Measurements from ENCODE around the gene SFXN4. TPM values are rescaled to one million over a fixed set of nuclear protein-coding genes. Genes with fewer than 3 reads are reported as not detected.
A peak's percentile ranks its signal among the peaks of the same experiment; 100 is the strongest.

The SFXN4 gene
- total and polyA plus RNA-seq, 9 of the 15 experiments (the other 6 are each of a cell fraction or from before 2014, with no cell fraction given) = 40.1 to 97.8 (median 54.5) TPM

DNA sequence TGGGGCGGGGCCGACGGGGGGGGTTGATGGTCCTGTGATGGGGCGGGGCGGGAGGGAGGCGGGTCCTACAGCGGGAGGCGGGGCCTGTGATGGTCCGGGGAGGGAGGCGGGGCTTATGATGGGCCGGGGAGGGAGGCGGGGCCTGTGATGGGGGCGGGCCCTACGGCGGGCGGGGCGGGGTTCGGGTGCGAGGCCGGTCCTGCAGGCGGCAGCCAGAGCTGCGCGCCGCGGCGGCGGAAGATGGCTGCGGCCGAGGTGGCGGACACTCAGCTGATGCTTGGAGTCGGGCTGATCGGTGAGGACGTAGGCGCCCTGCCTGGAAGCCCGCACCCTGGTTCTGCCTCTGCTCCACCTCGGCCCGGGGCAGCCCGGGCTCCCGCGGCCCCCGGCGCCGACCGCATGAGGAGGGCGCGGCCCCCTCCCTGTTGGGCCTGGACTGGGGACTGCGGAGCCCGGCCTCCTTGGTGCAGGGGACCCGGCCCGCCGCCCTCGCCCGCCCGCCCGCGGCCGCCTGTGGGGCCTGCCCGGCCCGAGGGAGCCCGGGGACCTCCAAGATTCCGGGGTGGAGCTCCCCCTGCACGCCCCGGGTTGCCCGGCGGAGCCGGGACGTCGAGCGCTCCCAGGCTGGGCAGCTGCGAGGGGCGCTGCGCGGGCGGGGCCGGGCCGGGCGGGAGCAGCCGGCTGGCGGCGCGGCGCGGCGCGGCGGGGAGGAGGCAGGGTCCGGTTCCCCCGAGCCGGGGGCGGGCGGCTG lies 61.4 kb downstream of the SFXN4 start, which contains the start of gene DENND10 (continued):
- TF ChIP-seq ZNF444 (CRISPR knock-in tag; IDR thresholded peaks at IDR 0.05) (no peak), PHF20 (IDR thresholded peaks at IDR 0.05; ENCODE audit: partially characterized antibody) (peak; percentile 55), ZKSCAN8 (CRISPR knock-in tag; IDR thresholded peaks at IDR 0.05) (no peak), BDP1 (IDR thresholded peaks at IDR 0.05; ENCODE audit: insufficient read depth, insufficient read length) (no peak), CAMTA2 (CRISPR knock-in tag; conservative IDR thresholded peaks at IDR 0.05) (no peak), KDM1A (IDR thresholded peaks at IDR 0.05) (no peak), HDAC1 (IDR thresholded peaks at IDR 0.05) (peak in 1 of 2 experiments; percentile 36; a peak in 1 of 4 replicates), ZNF764 (CRISPR knock-in tag; IDR thresholded peaks at IDR 0.05; ENCODE audit: low read depth) (no peak), CBFA2T3 (IDR thresholded peaks at IDR 0.05) (no peak), ZBTB8A (IDR thresholded peaks at IDR 0.05; ENCODE audit: partially characterized antibody) (no peak), CSDE1 (IDR thresholded peaks at IDR 0.05) (no peak), L3MBTL2 (IDR thresholded peaks at IDR 0.05) (peak; percentile 48), ZC3H11A (IDR thresholded peaks at IDR 0.05; ENCODE audit: low read depth, low read length) (no peak), ZNF584 (CRISPR knock-in tag; IDR thresholded peaks at IDR 0.05; ENCODE audit: low read depth) (no peak), ZNF668 (CRISPR knock-in tag; IDR thresholded peaks at IDR 0.05) (no peak), ZBED1 (IDR thresholded peaks at IDR 0.05) (0 out of 2 replicates have a peak, but pooled peaks have one; percentile 42), SRSF3 (IDR thresholded peaks at IDR 0.05; ENCODE audit: insufficient read depth, low read length) (no peak)
- TF ChIP-seq, protein P1, sequence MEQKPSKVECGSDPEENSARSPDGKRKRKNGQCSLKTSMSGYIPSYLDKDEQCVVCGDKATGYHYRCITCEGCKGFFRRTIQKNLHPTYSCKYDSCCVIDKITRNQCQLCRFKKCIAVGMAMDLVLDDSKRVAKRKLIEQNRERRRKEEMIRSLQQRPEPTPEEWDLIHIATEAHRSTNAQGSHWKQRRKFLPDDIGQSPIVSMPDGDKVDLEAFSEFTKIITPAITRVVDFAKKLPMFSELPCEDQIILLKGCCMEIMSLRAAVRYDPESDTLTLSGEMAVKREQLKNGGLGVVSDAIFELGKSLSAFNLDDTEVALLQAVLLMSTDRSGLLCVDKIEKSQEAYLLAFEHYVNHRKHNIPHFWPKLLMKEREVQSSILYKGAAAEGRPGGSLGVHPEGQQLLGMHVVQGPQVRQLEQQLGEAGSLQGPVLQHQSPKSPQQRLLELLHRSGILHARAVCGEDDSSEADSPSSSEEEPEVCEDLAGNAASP (IDR thresholded peaks at IDR 0.05) = no peak
- TF ChIP-seq, protein P2, sequence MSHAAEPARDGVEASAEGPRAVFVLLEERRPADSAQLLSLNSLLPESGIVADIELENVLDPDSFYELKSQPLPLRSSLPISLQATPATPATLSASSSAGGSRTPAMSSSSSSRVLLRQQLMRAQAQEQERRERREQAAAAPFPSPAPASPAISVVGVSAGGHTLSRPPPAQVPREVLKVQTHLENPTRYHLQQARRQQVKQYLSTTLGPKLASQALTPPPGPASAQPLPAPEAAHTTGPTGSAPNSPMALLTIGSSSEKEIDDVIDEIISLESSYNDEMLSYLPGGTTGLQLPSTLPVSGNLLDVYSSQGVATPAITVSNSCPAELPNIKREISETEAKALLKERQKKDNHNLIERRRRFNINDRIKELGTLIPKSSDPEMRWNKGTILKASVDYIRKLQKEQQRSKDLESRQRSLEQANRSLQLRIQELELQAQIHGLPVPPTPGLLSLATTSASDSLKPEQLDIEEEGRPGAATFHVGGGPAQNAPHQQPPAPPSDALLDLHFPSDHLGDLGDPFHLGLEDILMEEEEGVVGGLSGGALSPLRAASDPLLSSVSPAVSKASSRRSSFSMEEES (CRISPR knock-in tag; IDR thresholded peaks at IDR 0.05) = no peak
- TF ChIP-seq, protein P3, sequence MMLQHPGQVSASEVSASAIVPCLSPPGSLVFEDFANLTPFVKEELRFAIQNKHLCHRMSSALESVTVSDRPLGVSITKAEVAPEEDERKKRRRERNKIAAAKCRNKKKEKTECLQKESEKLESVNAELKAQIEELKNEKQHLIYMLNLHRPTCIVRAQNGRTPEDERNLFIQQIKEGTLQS (IDR thresholded peaks at IDR 0.05) = no peak
- TF ChIP-seq, protein P3 (CRISPR knock-in tag; conservative IDR thresholded peaks at IDR 0.05) = no peak
- TF ChIP-seq, protein P4, sequence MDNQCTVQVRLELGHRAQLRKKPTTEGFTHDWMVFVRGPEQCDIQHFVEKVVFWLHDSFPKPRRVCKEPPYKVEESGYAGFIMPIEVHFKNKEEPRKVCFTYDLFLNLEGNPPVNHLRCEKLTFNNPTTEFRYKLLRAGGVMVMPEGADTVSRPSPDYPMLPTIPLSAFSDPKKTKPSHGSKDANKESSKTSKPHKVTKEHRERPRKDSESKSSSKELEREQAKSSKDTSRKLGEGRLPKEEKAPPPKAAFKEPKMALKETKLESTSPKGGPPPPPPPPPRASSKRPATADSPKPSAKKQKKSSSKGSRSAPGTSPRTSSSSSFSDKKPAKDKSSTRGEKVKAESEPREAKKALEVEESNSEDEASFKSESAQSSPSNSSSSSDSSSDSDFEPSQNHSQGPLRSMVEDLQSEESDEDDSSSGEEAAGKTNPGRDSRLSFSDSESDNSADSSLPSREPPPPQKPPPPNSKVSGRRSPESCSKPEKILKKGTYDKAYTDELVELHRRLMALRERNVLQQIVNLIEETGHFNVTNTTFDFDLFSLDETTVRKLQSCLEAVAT (IDR thresholded peaks at IDR 0.05) = no peak
- TF ChIP-seq, protein P5, sequence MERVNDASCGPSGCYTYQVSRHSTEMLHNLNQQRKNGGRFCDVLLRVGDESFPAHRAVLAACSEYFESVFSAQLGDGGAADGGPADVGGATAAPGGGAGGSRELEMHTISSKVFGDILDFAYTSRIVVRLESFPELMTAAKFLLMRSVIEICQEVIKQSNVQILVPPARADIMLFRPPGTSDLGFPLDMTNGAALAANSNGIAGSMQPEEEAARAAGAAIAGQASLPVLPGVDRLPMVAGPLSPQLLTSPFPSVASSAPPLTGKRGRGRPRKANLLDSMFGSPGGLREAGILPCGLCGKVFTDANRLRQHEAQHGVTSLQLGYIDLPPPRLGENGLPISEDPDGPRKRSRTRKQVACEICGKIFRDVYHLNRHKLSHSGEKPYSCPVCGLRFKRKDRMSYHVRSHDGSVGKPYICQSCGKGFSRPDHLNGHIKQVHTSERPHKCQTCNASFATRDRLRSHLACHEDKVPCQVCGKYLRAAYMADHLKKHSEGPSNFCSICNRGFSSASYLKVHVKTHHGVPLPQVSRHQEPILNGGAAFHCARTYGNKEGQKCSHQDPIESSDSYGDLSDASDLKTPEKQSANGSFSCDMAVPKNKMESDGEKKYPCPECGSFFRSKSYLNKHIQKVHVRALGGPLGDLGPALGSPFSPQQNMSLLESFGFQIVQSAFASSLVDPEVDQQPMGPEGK (CRISPR knock-in tag; IDR thresholded peaks at IDR 0.05; ENCODE audit: borderline replicate concordance) = no peak
